ENCODE data around the gene CDK6. TPM values are rescaled to one million over a fixed set of nuclear protein-coding genes. Genes with fewer than 3 reads are reported as not detected.

Gene CDK6
- total and polyA plus RNA-seq, 10 donors = 0.91 to 37.8 (median 25.5) TPM

DNA sequence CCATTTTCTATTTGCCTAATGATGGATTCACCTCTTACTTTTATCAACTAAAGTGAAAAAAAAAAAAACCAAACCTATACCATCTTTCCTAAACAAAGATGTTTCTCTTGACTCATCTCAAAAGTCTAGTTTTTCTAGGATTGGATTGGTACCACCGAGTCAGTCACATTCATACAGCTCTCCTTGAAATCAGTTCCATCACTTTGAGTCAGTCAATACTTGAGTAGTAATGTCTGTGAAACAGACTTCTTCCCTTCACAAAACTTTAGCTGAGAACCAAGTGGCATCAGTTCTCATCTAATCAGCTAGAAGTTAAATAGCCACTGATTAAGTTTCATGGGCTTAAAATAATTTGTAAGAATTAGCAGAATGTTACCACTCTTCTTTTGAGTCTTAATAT lies 13.3 kb downstream of the CDK6 start:
- Histone ChIP-seq H3K27ac (no peak overlapping the region), H3K36me3 (no peaks in the 10 kb centered on the region), H3K4me1 (peaks cover 0 to 40% (median 14%) of the 10 kb centered on the region in 6 donors), H3K9me3 (peaks cover 0 to 9% (median 2%) of the 10 kb centered on the region in 8 donors), H3K27me3 (replicated peaks in 1 of 7) (no peaks in the 10 kb centered on the region), H3K4me3 (no peak overlapping the region)
- intact Hi-C loops (cut with DNase I; ENCODE audit: low total_unique reads) = no loop called here
- TF ChIP-seq POLR2AphosphoS5 (IDR thresholded peaks at IDR 0.05) = no peak
- TF ChIP-seq POLR2A (IDR thresholded peaks at IDR 0.05) = no peak
- TF ChIP-seq, protein P1, sequence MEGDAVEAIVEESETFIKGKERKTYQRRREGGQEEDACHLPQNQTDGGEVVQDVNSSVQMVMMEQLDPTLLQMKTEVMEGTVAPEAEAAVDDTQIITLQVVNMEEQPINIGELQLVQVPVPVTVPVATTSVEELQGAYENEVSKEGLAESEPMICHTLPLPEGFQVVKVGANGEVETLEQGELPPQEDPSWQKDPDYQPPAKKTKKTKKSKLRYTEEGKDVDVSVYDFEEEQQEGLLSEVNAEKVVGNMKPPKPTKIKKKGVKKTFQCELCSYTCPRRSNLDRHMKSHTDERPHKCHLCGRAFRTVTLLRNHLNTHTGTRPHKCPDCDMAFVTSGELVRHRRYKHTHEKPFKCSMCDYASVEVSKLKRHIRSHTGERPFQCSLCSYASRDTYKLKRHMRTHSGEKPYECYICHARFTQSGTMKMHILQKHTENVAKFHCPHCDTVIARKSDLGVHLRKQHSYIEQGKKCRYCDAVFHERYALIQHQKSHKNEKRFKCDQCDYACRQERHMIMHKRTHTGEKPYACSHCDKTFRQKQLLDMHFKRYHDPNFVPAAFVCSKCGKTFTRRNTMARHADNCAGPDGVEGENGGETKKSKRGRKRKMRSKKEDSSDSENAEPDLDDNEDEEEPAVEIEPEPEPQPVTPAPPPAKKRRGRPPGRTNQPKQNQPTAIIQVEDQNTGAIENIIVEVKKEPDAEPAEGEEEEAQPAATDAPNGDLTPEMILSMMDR (IDR thresholded peaks at IDR 0.05 in 8 of 11, conservative IDR thresholded peaks at IDR 0.05 in 3 of 11) = no peak
- no peak for DNase-seq
- WGBS, 5 donors = 46 to 83% (median 69%) methylated on average over 1 of the region's 1 CpG

DNA sequence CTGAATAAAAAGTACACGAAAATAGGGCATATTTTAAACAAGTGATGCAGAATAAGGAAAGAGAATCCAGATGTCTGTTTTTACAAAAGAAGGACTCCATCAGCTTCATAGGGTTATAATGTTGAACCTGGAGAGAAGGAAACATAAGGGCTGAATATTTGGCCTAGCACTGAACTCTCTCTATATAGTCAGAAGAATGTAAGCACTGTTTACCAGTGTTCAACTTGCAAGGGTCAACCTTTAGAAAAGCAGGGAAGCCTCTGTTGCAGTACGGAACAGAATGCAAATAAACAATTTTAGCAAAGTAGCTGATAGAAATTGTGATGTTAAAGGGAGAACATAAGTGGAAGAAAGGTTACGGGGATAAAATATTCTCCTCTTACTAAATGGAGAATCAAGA lies 16.2 kb downstream of the CDK6 start:
- intact Hi-C loops (cut with DNase I; ENCODE audit: low total_unique reads) = no loop called here
- peaks cover 0 to 23% (median 15%) of the 10 kb centered on the region in 8 donors for H3K9me3 ChIP-seq
- H3K4me3 ChIP-seq = no peak overlapping the region
- H3K27ac ChIP-seq = no peak overlapping the region
- peaks cover 0 to 31% (median under 1%) of the 10 kb centered on the region in 6 donors for H3K4me1 ChIP-seq
- DNase-seq = no peak
- no peaks in the 10 kb centered on the region for H3K36me3 ChIP-seq
- 86 to 94% (median 93%) methylated on average over 3 of the region's 3 CpGs for WGBS, 5 donors
- TF ChIP-seq, protein P1 (IDR thresholded peaks at IDR 0.05 in 8 of 11, conservative IDR thresholded peaks at IDR 0.05 in 3 of 11) = no peak
- TF ChIP-seq POLR2A (IDR thresholded peaks at IDR 0.05) (no peak), POLR2AphosphoS5 (IDR thresholded peaks at IDR 0.05) (no peak)
- no peaks in the 10 kb centered on the region for H3K27me3 ChIP-seq (replicated peaks in 1 of 7)

DNA sequence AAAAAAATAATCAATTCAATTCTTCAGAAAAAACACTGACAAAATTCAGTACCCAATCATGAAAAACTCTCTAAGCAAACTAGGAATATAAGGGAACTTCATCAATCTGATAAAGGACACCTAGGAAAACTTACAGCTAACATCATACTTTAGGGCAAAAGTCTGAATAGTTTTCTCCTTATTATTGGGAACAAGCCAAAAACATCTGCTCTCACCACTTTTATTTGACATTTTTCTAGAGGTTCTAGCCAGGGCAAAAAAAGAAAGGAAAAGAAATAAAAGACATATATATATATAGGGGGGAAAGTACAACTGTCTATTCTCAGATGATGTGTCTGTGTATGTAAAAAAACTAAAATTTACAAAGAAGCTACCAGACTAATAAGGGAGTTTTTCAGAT lies 19.0 kb downstream of the CDK6 start:
- H3K4me1 ChIP-seq = peaks cover 11 to 37% (median 17%) of the 10 kb centered on the region in 6 donors
- intact Hi-C loops (cut with DNase I; ENCODE audit: low total_unique reads) = no loop called here
- no peak overlapping the region for H3K4me3 ChIP-seq
- H3K36me3 ChIP-seq = no peaks in the 10 kb centered on the region
- H3K9me3 ChIP-seq = peaks cover 0 to 23% (median 15%) of the 10 kb centered on the region in 8 donors
- no peak overlapping the region for H3K27ac ChIP-seq
- no peaks in the 10 kb centered on the region for H3K27me3 ChIP-seq (replicated peaks in 1 of 7)
- no peak for DNase-seq
- no peak for TF ChIP-seq POLR2AphosphoS5 (IDR thresholded peaks at IDR 0.05)
- TF ChIP-seq, protein P1 (IDR thresholded peaks at IDR 0.05 in 8 of 11, conservative IDR thresholded peaks at IDR 0.05 in 3 of 11) = no peak
- no peak for TF ChIP-seq POLR2A (IDR thresholded peaks at IDR 0.05)

DNA sequence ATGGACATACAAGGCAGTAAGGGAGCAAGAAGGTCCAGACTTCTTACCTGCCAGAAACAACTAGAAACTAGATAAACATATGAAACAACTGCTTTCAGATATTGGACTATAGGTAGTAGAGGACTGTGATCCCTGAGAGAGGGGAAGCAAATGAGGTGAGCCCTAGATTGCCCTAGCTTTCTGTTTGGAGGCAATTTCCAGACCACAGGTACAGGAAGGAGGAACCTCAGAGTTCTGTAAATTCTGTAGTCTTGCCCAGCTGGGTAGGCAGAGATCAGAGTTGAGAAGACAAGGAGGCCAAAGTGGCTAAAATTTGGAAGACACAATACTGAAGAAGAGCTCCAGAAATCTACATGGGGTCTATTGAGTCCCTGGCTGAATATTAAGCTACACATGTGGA lies 21.0 kb downstream of the CDK6 start:
- Histone ChIP-seq H3K4me1 (peaks cover 11 to 43% (median 20%) of the 10 kb centered on the region in 6 donors), H3K9me3 (peaks cover 0 to 23% (median 15%) of the 10 kb centered on the region in 8 donors), H3K27me3 (replicated peaks in 1 of 7) (no peaks in the 10 kb centered on the region), H3K36me3 (no peaks in the 10 kb centered on the region), H3K4me3 (no peak overlapping the region), H3K27ac (no peak overlapping the region)
- intact Hi-C loops (cut with DNase I; ENCODE audit: low total_unique reads) = no loop called here
- TF ChIP-seq POLR2A (IDR thresholded peaks at IDR 0.05) = no peak
- no peak for TF ChIP-seq POLR2AphosphoS5 (IDR thresholded peaks at IDR 0.05)
- TF ChIP-seq, protein P1 (IDR thresholded peaks at IDR 0.05 in 8 of 11, conservative IDR thresholded peaks at IDR 0.05 in 3 of 11) = no peak
- DNase-seq = no peak

Measured in spleen (tissue), 11 donors.